ENCODE measurements around the gene VAV1. TPM values are rescaled to one million over a fixed set of nuclear protein-coding genes. Genes with fewer than 3 reads are reported as not detected.
"Not testable (repeated sequence)": the region's sequence is repeated elsewhere in the genome, so short reads cannot be mapped to it uniquely, and the experiment has no call there.

VAV1 gene
- total and polyA plus RNA-seq, 4 donors, result 0.60 to 13.3 (median 4.1) TPM

- WGBS, result 54% methylated on average over 8 of the region's 8 CpGs
Observed at GRCh38 chr19:6768236-6768785, 4.2 kb upstream of the VAV1 start.

DNA sequence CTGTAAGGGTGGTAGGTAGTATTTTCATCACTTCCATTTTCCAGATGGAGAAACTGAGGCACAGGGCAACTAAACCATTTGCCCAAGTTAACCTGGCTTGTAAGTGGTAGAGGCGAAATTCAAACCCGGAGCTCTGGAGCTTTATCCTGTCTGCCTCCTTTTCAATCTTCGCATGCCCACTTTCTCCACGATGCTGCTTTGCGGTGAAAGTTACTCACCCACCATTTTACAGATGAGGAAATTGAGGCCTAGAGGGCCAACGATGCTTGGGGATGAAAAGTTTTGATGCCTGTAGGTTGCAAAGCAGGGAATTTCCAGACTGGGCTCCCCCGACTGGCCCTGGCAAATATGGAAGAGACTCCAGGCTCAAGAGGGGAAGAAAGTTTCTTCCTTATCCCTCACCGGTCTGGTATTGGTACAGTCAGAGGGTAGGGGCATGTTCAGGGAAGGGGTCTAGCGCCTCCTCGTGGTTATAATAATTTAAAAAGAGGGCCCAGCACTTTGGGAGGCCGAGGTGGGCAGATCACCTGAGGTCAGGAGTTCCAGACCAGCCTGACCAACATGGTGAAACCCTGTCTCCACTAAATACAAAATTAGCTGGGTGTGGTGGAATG, 3.4 kb upstream of the VAV1 start:
- Histone ChIP-seq H3K4me3 (ENCODE audit: low read depth in 1 of 3, low read length in 3 of 3) (no peak overlapping the region), H3K27me3 (ENCODE audit: control insufficient read depth in 4 of 4, insufficient read depth in 4 of 4, low read length in 3 of 4) (no peaks in the 10 kb centered on the region), H3K9ac (ENCODE audit: low read depth in 1 of 2, low read length in 2 of 2) (no peak overlapping the region), H3K9me3 (ENCODE audit: control insufficient read depth in 4 of 4, low read length in 3 of 4) (no peaks in the 10 kb centered on the region), H3K27ac (ENCODE audit: low read depth in 1 of 2, low read length in 2 of 2) (no peak overlapping the region), H3K36me3 (ENCODE audit: control insufficient read depth in 4 of 4, insufficient read depth in 3 of 4, low read depth in 1 of 4, low read length in 3 of 4) (no peaks in the 10 kb centered on the region), H3K4me1 (ENCODE audit: control insufficient read depth in 4 of 4, insufficient read depth in 4 of 4, low read length in 3 of 4) (peaks cover 12 to 26% (median 19%) of the 10 kb centered on the region in 4 donors)
- WGBS, result 54% methylated on average over 11 of the region's 11 CpGs
- TF ChIP-seq, protein P1, sequence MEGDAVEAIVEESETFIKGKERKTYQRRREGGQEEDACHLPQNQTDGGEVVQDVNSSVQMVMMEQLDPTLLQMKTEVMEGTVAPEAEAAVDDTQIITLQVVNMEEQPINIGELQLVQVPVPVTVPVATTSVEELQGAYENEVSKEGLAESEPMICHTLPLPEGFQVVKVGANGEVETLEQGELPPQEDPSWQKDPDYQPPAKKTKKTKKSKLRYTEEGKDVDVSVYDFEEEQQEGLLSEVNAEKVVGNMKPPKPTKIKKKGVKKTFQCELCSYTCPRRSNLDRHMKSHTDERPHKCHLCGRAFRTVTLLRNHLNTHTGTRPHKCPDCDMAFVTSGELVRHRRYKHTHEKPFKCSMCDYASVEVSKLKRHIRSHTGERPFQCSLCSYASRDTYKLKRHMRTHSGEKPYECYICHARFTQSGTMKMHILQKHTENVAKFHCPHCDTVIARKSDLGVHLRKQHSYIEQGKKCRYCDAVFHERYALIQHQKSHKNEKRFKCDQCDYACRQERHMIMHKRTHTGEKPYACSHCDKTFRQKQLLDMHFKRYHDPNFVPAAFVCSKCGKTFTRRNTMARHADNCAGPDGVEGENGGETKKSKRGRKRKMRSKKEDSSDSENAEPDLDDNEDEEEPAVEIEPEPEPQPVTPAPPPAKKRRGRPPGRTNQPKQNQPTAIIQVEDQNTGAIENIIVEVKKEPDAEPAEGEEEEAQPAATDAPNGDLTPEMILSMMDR (IDR thresholded peaks at IDR 0.05; ENCODE audit: low read depth, low read length, missing input control), result peak; percentile 15
- TF ChIP-seq RXRA (IDR thresholded peaks at IDR 0.05), result no peak
- peak; percentile 48 to 75 for TF ChIP-seq RAD21 (IDR thresholded peaks at IDR 0.05)
- DNase-seq (ENCODE audit: low spot score), result no peak

More at GRCh38 chr19:6768236-6768785, 4.2 kb upstream of the VAV1 start:
- no peaks in the 10 kb centered on the region for H3K9me3 ChIP-seq (ENCODE audit: control insufficient read depth in 4 of 4, low read length in 3 of 4)
- peaks cover 12 to 26% (median 19%) of the 10 kb centered on the region in 4 donors for H3K4me1 ChIP-seq (ENCODE audit: control insufficient read depth in 4 of 4, insufficient read depth in 4 of 4, low read length in 3 of 4)
- no peaks in the 10 kb centered on the region for H3K27me3 ChIP-seq (ENCODE audit: control insufficient read depth in 4 of 4, insufficient read depth in 4 of 4, low read length in 3 of 4)
- peak overlapping the region; percentile 34 to 57 for H3K27ac ChIP-seq (ENCODE audit: low read depth in 1 of 2, low read length in 2 of 2)
- peak overlapping the region in 1 of 3 donors; percentile 36 for H3K4me3 ChIP-seq (ENCODE audit: low read depth in 1 of 3, low read length in 3 of 3)
- H3K36me3 ChIP-seq (ENCODE audit: control insufficient read depth in 4 of 4, insufficient read depth in 3 of 4, low read depth in 1 of 4, low read length in 3 of 4), result no peaks in the 10 kb centered on the region
- TF ChIP-seq FOXA2 (IDR thresholded peaks at IDR 0.05) (no peak), RXRA (IDR thresholded peaks at IDR 0.05) (no peak)
- TF ChIP-seq, protein P2, sequence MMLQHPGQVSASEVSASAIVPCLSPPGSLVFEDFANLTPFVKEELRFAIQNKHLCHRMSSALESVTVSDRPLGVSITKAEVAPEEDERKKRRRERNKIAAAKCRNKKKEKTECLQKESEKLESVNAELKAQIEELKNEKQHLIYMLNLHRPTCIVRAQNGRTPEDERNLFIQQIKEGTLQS (IDR thresholded peaks at IDR 0.05), result no peak
- no peak overlapping the region for H3K9ac ChIP-seq (ENCODE audit: low read depth in 1 of 2, low read length in 2 of 2)
- DNase-seq (ENCODE audit: low spot score), result no peak

DNA sequence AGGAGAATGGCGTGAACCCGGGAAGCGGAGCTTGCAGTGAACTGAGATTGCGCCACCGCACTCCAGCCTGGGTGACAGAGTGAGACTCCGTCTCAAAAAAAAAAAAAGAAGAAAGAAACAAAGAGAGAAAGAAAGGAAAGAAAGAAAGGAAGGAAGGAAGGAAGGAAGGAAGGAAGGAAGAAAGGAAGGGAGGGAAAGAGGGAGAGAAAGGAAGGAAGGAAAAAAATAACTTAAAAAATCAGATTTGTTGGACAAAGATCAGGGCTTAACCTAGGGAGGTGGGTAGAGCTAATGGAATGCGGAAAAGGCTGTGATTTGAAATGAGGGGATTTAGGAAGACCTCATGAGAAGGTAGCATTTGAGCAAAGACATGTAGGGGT, 870 bp upstream of the VAV1 start:
- H3K4me1 ChIP-seq (ENCODE audit: control insufficient read depth in 4 of 4, insufficient read depth in 4 of 4, low read length in 3 of 4), result peaks cover 6 to 16% (median 10%) of the 10 kb centered on the region in 4 donors
- DNase-seq (ENCODE audit: low spot score); H3K27me3 ChIP-seq (ENCODE audit: control insufficient read depth in 4 of 4, insufficient read depth in 4 of 4, low read length in 3 of 4); H3K9me3 ChIP-seq (ENCODE audit: control insufficient read depth in 4 of 4, low read length in 3 of 4); H3K36me3 ChIP-seq (ENCODE audit: control insufficient read depth in 4 of 4, insufficient read depth in 3 of 4, low read depth in 1 of 4, low read length in 3 of 4); H3K27ac ChIP-seq (ENCODE audit: low read depth in 1 of 2, low read length in 2 of 2); H3K4me3 ChIP-seq (ENCODE audit: low read depth in 1 of 3, low read length in 3 of 3); H3K9ac ChIP-seq (ENCODE audit: low read depth in 1 of 2, low read length in 2 of 2): not testable (repeated sequence)
- WGBS, result 83% methylated on average over 7 of the region's 7 CpGs

GRCh38 chr19:6772866-6773322, 386 bp downstream of the VAV1 start:
- Histone ChIP-seq H3K4me1 (ENCODE audit: control insufficient read depth in 4 of 4, insufficient read depth in 4 of 4, low read length in 3 of 4) (peaks cover 0 to 3% (median 2%) of the 10 kb centered on the region in 4 donors), H3K9me3 (ENCODE audit: control insufficient read depth in 4 of 4, low read length in 3 of 4) (no peaks in the 10 kb centered on the region), H3K27me3 (ENCODE audit: control insufficient read depth in 4 of 4, insufficient read depth in 4 of 4, low read length in 3 of 4) (no peaks in the 10 kb centered on the region), H3K36me3 (ENCODE audit: control insufficient read depth in 4 of 4, insufficient read depth in 3 of 4, low read depth in 1 of 4, low read length in 3 of 4) (no peaks in the 10 kb centered on the region), H3K4me3 (ENCODE audit: low read depth in 1 of 3, low read length in 3 of 3) (peak overlapping the region in 2 of 3 donors; percentile 31 to 43), H3K9ac (ENCODE audit: low read depth in 1 of 2, low read length in 2 of 2) (peak overlapping the region; percentile 45 to 55), H3K27ac (ENCODE audit: low read depth in 1 of 2, low read length in 2 of 2) (peak overlapping the region; percentile 56 to 72)
- no peak for DNase-seq (ENCODE audit: low spot score)
- TF ChIP-seq RAD21 (IDR thresholded peaks at IDR 0.05) (no peak), HNF4A (conservative IDR thresholded peaks at IDR 0.05) (no peak), EGR1 (IDR thresholded peaks at IDR 0.05; ENCODE audit: low read depth in 2 of 2) (no peak), TAF1 (conservative IDR thresholded peaks at IDR 0.05) (no peak), SP1 (IDR thresholded peaks at IDR 0.05) (no peak), NR2F2 (IDR thresholded peaks at IDR 0.05) (no peak), YY1 (IDR thresholded peaks at IDR 0.05) (no peak), RXRA (IDR thresholded peaks at IDR 0.05) (no peak)
- TF ChIP-seq, protein P1 (IDR thresholded peaks at IDR 0.05; ENCODE audit: low read depth, low read length, missing input control), result no peak
- 55% methylated on average over 14 of the region's 14 CpGs for WGBS
